Adrenal gland (tissue), 5 donors: Measurements from ENCODE around the gene PKD1.
"Not testable (repeated sequence)": the region's sequence is repeated elsewhere in the genome, so short reads cannot be mapped to it uniquely, and the experiment has no call there.

Experiments used
- POLR2A ChIP-seq, 2 donors: fragments of 450-650 bp; IDR thresholded peaks; one replicate each; pipeline ENCODE4 v1.6.1; 2017; ENCODE audit warnings: antibody characterized with exemption in 2 of 2, mild to moderate bottlenecking in 2 of 2, moderate library complexity in 1 of 2
- TF ChIP-seq, protein P1 (sequence below), 6 experiments: fragments of 450-650 bp in 4 of 6; fragments of 200-600 bp in 2 of 6; sonication (generic) in 1 of 6; IDR thresholded peaks; 1 replicate in 5 of 6; 2 replicates in 1 of 6; pipeline versions ENCODE4 v1.5.1 to v1.8.0; 2016 to 2021; ENCODE audit warnings: antibody characterized with exemption in 6 of 6, mild to moderate bottlenecking in 2 of 6, moderate library complexity in 1 of 6
- donor health status: DM: no; HTN: no; CAD: no.

DNA sequence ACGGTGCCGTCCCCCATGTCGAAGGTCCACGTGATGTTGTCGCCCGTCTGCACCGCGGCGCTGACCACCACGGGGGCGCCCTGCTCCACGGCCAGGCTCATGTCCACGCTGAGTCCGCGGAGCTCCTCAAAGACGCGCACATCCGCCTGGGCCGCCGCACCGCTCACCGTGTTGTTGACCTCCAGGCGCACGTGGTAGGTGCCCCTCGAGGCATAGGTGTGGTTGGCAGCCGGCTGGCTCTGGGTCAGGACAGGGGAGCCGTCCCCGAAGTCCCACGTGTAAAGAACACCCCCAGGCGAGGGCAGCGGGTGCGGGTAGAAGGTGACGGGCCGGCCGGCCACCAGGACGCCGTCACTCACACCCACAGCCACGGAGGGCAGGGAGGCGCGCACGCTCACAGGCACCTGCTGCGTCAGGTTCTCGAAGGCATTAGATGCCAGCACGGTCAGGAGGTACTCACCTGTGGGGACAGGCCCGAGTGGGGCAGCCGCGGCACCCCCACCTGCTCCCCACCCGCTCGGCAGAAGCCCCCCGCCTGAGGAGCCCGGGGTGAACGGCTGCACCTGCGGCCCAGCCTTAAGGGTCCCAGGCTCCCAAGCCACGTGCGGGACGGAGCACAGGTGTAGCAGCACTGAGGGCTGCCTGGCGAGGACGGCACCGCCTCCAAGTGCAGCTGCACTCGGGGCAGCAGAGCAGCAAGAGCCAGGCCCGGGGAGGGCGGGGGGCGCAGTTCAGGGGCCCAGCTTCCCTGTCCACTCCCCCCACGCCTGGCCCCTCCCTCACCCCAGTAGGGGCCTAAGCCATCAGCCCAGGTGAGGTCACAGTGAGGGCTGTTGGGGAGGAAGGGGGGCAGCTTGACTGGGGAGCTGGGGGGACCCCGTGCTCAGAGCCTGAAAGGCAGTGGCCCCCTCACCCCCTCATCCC lies 24.0 kb downstream of the PKD1 start:
- not testable (repeated sequence) for TF ChIP-seq POLR2A (IDR thresholded peaks at IDR 0.05)
- TF ChIP-seq, protein P1, sequence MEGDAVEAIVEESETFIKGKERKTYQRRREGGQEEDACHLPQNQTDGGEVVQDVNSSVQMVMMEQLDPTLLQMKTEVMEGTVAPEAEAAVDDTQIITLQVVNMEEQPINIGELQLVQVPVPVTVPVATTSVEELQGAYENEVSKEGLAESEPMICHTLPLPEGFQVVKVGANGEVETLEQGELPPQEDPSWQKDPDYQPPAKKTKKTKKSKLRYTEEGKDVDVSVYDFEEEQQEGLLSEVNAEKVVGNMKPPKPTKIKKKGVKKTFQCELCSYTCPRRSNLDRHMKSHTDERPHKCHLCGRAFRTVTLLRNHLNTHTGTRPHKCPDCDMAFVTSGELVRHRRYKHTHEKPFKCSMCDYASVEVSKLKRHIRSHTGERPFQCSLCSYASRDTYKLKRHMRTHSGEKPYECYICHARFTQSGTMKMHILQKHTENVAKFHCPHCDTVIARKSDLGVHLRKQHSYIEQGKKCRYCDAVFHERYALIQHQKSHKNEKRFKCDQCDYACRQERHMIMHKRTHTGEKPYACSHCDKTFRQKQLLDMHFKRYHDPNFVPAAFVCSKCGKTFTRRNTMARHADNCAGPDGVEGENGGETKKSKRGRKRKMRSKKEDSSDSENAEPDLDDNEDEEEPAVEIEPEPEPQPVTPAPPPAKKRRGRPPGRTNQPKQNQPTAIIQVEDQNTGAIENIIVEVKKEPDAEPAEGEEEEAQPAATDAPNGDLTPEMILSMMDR (IDR thresholded peaks at IDR 0.05): not testable (repeated sequence)
